LoVo (cell line): ENCODE measurements around the gene GAPDHS.

ENCODE experiments used
- DNase-seq: peaks from one replicate; pipeline ENCODE4 v3.0.0-alpha.2; 2016; ENCODE audit warnings: low spot score

GAPDHS gene

DNA sequence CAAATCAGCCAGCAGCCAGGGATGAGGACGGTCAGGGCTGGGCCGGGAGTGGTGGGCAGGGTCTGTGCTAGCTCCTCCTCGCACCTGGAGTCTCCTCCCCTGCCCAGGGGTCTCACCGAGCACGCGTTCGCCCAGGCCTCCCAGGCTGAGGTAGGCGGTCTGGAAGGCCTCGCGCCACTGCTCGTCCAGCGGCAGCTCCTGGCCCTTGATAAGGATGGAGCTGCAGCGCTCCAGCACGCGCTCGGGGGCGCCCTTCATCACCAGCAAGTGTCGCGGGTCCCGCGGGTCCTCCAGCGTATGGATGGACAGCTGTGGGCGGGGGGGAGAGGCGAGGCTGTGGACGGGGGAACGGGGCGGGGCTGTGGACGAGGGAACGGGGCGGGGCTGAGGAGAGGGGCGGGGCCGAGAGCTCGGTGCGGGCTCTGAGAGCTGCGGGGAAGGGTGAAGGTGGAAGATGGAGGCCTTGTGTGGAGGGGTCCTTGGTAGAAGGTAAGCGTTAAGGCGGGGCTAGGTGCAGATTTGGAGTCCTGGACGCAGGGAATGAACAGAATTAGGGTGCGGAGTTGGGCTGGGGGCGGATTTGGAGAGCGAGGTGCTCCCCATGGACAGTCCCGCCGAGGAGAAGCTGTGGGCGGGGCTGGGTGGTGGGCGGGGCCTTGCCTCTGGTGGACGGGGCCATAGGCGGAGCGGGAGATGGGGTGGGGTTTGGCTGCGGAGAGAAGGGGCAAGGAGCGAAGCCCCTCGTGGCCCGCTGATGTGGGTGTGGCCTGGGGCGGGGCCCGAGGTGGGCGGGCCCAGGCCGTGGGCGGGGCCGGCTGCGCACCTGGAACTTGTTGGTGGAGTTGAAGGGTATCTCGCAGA is 24.5 kb downstream of the GAPDHS start:
- no peak for DNase-seq

DNA sequence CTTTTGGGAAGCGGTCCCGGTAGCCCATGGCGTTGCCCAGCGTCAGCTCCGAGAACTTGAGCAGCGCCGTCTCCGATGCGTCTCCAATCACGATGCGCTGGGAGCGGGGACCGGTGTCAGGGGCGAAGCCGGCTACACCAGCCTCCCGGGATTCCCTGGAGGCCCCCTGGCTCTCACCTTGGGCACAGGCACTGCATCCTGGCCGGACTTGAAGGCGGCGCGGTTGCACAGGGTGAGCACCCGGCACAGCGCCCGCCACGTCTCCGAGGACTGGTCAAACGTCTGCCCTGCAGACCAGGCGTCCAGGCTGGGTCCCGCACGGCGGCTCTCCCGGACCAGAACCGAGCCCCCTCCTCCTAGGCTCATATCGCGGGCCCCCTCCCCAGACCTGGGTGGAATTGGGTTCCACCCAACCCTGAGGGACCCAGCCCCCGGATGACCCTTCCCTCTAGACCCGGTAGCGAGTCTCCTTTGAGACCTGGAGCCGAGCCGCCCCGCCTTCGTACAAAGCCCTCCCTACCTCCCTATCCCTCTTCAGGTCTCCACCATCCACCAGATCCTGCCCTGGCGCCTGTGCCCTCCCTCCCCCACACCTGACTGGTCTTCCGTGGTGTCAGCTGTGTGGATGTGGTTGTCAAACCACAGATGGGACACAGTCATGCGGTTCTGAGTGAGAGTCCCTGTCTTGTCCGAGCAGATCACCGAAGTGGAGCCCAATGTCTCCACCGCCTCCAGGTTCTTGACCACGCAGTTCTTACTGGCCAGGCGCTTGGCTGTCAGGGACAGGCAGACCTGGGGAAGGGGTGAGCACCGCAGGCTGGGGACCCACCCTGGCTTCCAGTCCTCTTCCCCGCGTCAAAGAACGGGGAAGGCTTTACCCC is 25.4 kb downstream of the GAPDHS start:
- no peak for DNase-seq

DNA sequence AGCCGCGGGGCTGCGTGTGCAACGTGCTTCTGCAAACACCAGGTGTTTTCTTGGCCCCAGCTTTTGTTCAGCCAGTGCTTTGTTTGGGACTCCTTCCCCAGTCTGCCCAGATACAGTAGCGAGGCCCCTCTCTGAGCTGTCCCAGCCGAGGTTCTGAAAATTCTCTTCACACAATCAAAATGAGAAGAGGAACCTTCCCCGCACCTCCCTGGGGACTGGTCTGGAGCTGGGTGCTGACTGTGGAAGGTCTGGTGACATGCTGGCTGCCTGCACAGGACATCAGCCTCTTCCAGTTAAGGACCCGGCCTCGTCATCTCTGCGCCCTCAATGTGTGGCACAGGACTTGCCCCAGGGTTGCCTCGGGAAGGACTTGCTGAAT is 26.0 kb downstream of the GAPDHS start:
- no peak for DNase-seq

DNA sequence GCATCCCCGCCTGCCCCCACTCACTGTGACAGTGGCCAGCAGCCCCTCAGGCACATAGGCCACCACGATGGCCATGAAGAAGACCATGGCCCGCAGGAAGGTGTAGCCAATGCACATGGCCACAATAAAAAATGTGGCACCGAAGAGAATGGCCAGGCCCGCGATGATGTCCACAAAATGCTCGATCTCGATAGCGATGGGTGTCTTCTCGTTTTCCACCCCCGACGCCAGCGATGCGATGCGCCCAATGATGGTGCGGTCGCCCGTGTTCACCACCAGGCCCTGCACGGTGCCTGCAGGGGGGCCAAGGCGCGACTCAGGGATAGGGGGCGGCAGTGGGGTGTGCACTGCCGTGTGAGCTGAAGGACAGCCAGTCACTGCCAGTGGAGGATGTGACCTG is 26.5 kb downstream of the GAPDHS start:
- no peak for DNase-seq

DNA sequence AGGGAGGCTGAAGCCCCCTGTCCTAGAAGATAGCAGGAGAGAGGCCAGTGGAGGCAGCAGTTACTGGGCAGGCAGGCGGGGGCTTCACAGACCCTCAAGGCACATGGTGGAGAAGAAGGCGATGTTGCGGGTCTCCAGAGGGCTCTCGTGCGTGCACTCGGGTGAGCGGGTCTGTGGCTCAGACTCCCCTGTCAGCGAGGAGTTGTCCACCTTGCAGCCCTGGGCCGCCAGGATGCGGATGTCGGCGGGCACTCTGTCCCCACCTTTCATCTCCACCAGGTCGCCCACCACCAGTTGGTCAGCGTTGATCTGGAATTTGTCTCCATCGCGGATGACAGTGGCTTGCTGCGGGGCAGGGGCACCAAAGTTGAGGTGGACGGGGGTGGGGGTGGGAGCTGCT is 27.0 kb downstream of the GAPDHS start:
- no peak for DNase-seq

DNA sequence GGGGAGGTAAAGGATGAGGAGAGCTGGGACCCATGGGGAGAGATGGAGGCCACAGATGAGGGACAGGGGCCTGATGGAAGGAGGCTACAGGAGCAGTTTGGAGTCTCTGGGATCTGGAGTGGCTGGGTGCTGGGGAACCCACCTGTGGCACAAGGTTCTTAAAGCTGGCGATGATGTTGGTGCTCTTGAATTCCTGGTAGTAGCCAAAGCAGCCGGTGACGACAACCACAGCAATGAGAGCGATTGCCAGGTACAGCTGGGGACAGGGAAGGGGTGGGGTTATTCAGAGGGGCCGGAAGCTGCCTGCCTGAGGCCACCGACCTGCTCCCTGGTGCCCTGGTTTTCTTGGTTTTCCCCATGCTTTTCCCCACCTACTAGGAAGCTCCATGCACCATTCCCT is 27.4 kb downstream of the GAPDHS start:
- no peak for DNase-seq

DNA sequence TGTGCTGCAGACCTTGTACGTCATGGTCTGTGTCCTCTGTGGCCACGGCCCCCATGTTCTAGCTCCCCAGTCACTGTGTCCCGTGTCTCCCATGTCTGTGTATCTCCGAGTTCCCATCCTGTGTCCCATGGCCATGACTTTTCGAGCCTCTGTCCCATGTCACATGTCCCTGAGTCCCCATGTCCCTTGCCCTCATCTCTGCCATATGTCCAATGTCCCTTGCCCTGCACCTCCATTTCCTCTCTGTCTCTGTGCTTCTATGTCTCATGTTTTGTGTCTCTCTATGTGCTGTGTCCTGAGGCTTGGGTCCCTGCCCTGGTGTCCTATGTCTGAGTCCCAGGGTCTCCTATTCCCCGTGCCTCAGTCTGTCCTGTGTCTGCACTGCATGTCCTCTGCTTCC is 28.2 kb downstream of the GAPDHS start:
- DNase-seq = no peak

DNA sequence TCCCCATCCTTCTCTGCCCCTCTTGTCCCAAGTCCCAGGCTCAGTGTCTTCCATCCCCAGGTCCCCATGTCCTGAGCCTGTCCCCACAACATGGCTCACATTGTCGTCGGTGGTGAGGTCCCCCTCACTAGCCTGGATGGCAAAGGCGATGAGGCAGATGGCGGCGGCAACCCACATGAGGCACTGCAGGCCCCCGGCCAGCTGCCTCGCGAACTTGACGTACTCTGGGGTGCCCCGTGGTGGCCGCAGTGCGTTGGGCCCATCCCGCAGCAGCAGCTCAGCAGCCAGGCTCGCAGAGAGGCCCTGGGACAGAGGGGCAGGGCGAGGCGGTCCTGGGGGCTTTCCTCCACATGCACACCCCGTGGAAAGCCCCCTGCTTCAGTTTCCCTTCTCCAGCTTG is 29.1 kb downstream of the GAPDHS start:
- DNase-seq = no peak

DNA sequence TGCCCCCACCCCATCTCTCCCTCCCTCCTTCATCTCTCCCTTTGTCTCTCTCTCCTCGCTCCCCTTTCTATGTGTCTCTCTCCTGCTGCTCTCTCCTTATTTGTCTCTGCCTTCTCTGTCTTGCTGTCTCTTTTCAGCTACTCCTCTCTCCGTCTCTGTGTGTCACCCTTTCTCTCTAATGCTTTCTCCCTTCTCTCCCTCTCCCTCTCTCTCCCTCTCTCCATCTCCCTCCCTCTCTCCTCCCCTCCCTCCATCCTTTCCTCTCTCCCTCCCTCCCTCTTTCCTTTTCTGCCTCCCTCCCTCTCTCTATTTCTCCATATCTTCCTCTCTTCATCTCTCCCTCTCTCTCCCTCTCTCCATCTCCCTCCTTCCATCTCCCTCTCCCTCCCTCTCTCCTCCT is 29.5 kb downstream of the GAPDHS start:
- no peak for DNase-seq

DNA sequence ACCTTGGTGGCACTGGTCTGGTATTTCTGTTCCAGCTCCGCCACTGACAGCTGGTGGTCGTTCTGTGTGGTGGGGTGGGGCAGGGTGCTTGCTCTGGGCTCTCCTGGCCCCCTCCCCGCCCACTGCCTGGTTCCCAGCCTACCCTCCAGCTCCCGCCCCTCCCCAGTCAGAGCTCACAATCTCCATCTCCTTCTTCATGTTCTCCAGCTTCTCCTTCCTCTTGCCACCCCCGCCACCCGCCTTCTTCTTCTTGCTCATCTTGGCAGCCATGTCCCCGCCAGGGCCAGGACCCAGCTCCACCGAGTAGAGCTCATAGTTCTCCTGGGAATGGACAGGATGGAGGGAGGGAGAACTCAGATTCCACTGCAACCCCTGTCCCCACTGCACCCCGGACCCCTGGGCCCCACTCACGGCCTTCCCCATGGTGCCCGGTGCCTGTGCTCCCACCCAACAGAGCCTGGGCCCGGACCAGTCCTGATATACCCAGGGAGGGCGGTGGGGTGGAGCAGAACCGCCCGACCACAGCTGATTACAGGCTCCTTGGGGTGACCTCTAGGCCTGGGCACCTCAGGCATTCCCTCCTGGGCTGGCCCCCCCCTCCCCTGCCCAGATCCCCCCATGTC is 30.1 kb downstream of the GAPDHS start, which contains the start of gene ATP4A:
TSS of gene ATP4A (minus strand) at position 452 of the 623 bp plus-strand sequence. CDS start at position 423, 29 bp downstream.
- DNase-seq = no peak

DNA sequence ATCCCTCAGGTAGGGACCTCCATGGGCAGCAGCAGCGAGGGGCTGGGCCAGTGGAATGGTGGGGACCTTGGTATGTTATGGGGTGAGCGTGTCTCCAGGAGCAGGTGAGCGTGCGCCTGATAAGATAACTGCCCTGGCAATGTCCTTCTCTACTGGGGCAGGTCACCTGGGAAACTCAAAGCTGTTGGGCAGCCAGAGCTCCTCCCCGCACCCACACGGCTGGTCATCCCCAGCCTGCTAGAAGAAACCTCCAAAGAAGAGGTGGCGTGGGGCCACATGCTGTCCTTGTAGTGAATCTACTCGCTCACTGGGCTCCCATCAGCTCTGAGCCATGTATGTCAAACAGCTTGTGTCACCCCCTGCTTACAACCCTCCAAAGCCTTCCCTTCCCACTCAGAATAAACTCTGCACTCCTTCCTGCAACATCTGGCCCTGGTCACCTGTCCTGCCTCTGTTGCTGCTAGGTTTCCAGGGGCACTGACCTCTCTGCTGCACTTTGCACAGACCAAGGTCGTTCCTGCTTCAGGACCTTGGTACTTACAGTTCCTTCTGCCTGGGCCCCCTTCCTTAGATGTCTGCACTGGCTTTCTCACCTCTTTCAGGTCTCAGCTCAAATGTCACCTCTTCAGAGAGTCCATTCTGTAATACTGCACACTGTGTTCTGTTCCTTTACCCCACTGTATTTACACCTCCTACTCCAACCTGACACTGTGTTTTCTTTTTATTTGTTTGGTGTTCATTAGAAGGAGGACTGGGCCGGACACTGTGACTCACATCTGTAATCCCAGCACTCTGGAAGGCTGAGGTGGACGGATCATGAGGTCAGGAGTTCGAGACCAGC is 32.0 kb downstream of the GAPDHS start:
- no peak for DNase-seq

DNA sequence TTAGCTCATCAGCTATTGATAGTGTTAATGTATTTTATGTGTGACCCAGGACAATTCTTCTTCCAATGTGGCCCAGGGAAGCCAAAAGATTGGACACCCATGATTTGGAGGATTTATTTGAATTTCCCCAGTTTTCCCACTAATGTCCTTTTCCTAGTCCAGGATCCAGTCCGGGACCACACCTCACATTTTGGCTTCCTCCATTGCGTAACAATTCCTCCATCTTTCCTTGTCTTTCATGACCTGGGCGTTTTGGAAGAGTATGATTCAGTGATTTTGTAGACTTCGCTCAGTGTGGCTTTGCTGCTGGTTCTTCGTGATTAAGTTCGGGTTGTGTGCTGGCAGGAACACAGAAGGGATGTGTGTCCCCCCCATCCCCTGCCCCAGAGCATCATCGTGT is 33.5 kb downstream of the GAPDHS start:
- no peak for DNase-seq

DNA sequence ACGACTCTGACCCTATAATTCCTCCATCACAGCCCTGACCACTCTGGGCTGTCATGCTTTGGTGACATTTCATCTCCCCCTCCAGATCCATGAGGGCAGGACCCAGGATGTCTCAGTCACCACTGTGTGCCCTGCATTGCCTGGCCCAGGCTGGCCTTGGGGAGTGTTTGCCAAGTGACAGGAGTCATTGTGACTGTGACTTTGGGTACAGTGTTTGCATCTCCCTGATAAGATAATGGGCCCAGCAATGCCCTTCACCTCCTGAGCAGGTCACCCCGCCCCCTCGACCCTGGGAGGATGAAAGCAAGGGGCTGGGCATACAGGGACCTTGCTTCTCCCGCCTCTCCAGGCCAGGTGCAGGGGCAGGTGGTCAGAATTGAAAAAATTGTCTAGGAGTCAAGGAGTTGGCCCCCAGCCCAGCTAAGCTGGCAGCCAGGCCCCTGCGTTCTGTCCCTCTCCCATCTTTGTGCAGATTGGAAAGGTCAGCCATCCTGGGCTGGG is 36.1 kb downstream of the GAPDHS start:
- DNase-seq = no peak

DNA sequence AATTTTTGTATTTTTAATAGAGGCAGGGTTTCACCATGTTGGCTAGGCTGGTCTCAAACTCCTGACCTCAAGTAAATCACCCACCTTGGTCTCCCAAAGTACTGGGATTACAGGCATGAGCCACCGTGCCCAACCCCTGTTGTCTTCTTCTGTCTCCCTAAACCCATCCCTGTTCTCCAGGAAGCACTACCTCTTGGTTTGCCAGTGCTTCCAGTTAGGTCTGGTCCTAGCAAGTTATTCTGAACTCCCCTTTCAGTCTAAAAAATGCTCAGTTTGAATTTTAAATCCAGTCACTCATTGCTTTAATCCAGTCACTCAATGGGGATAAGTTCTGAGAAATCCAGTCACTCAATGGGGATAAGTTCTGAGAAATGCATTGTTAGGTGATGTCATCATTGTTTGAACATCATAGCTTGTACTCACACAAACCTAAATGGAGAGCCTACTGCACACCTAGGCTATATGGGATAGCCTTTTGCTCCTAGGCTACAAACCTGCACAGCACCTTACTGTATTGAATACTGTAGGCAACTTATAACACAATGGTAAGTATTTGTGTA is 38.2 kb downstream of the GAPDHS start:
- DNase-seq = no peak

DNA sequence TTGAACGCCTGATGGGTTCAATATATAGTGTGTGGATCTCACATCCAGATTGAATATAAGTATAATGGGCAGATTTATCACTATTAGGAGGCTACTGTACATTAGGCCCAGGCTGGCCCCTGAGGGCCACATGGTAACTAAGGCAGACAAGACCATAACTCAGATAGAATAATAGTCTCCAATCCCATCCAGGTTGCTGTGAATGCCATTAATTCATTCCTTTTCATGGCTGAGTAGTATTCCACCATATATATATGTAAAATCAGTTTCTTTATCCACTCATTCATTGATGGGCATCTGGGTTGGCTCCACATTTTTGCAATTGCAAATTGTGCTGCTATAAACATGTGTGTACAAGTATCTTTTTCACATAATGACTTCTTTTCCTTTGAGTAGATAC is 44.7 kb downstream of the GAPDHS start:
- DNase-seq = no peak

DNA sequence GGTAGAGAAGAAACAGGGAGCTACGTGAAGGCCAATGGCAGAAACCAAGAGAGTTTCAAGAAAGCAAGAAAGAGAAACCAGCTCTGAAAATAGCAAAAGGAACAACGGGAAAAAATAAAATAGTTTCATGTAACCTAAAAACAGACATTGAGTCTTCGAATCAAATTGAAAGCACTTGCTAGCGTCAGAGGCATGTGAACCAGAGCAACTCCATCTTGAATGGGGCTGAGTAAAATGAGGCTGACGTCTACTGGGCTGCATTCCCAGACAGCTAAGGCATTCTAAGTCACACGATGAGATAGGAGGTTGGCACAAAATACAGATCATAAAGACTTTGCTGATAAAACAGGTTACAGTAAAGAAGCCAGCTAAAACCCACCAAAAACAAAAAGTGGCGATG is 45.5 kb downstream of the GAPDHS start:
- no peak for DNase-seq

DNA sequence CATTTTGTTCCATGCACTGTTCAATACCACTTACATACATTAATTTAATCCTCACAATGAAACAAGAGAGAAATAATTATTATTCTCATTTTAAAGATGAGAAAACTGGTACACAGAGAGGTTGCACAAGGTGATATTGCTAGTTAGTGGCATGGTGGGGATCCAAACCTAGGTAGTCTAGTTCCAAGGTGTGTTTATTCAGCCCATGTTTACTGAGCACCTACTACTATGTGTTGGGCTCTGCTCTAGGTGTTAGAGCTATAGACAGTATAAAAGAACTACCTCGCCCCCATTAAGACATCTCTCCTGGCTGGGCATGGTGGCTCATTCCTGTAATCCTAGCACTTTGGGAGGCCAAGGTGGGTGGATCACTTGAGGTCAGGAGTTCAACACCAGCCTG is 49.5 kb downstream of the GAPDHS start:
- DNase-seq = no peak

DNA sequence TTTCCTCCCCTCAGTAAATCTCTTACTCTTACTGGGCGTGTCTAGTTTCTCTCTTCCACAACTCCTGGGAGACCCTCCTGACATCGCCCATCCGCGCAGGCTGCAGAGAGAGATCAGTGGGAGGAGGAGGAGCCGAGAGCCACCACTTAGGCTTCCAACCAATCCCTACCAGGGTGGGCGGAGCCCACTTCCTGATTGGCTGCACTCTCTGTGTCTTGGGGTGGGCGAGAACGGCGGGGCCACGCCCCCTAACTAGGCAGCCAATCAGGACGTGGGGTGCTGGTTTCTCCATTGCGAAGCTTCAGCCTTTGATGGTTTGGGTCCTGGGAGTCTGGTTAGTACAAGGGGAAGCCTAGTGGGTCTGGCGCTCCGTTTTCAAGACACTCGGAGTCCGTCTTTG is 52.6 kb downstream of the GAPDHS start, which contains the start of gene PMIS2:
TSS of gene PMIS2 (plus strand) at position 326 of the 400 bp plus-strand sequence. CDS start 87 bp downstream, outside the sequence.
- no peak for DNase-seq

DNA sequence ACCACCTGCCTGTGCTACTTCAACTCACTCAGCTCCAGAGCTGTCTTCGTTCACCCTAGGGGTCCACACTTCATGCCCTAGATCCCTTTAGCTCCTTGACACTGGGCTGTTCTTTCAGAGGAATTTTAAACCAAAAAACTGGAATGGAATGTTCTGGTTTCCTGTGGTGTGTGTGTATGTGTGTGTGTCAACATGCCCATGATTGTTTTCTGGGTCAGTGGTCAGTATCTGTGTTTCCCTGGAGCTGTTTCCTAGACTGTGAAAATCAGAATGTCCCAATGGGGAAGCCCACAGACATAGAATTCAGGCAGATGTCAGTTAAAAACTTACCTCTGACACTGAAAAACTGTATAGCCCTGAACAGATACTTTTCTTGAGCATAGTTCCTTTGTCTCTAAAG is 54.1 kb downstream of the GAPDHS start:
- no peak for DNase-seq

DNA sequence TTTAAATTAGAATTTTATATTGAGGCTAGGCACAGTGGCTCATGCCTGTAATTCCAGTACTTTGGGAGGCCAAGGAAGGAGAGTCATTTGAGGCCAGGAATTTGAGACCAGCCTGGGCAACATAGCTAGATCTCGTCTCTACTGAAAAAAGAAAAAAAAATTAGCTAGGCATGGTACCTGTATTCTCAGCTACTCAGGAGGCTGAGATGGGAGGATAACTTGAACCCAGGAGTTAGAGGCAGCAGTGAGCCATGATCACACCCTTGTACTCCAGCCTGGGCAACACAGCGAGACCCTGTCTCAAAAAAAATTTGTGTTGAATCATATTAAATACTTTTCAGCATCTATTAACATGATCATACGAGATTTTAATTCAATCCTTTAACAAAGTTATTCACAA is 57.6 kb downstream of the GAPDHS start:
- no peak for DNase-seq

DNA sequence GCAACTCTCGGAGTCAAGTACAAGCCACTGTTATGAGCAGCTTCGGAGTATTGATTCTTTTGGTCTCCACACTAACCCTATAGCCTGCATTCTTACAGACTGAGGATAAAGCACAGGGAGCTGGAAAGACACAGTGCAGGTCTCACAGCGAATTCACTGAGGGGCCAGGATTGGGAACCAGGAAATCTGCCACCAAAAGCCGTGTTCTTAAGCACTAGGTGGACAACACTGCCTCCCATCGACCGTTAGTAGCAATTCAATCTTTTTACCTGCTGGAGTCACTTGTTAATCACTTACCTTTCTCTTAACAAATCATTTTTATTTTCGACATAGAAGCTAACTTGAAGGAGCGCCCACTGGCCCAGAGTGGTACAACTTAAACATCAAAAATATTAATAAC is 59.0 kb downstream of the GAPDHS start:
- no peak for DNase-seq
